GM19043 (cell line): ENCODE measurements around the gene PPIAL4G.
"Not testable (repeated sequence)": the region's sequence is repeated elsewhere in the genome, so short reads cannot be mapped to it uniquely, and the experiment has no call there.

Experiments used
- ATAC-seq: cut with Tn5 transposase; IDR thresholded peaks from one replicate; pipeline ENCODE4 v1.9.1; 2021; ENCODE audit warnings: low read depth; ENCODE audit not compliant: unreplicated experiment

The PPIAL4G gene

GRCh38 chr1:148483029-148483428 lies at the start of gene PPIAL4G:
PPIAL4G (minus strand) TSS chr1:148483302; CDS start chr1:148483252, 50 bp downstream.
- ATAC-seq = not testable (repeated sequence)

- not testable (repeated sequence) for ATAC-seq
These were observed 49.1 kb upstream of the PPIAL4G start for GRCh38 chr1:148532158-148532557.

GRCh38 chr1:148529101-148529567 lies 46.0 kb upstream of the PPIAL4G start:
- not testable (repeated sequence) for ATAC-seq

- not testable (repeated sequence) for ATAC-seq
These were observed 45.5 kb upstream of the PPIAL4G start for GRCh38 chr1:148528591-148528990.

- not testable (repeated sequence) for ATAC-seq
These were observed 43.5 kb upstream of the PPIAL4G start for GRCh38 chr1:148526587-148526986.

GRCh38 chr1:148523205-148524144 lies 40.4 kb upstream of the PPIAL4G start:
- not testable (repeated sequence) for ATAC-seq

GRCh38 chr1:148522561-148523204 lies 39.6 kb upstream of the PPIAL4G start:
- ATAC-seq = peak; percentile 79

- ATAC-seq = peak; percentile 49
These were observed 39.0 kb upstream of the PPIAL4G start for GRCh38 chr1:148522072-148522471.

- not testable (repeated sequence) for ATAC-seq
These were observed 31.2 kb upstream of the PPIAL4G start for GRCh38 chr1:148514310-148514709.

- ATAC-seq = not testable (repeated sequence)
These were observed 29.6 kb upstream of the PPIAL4G start for GRCh38 chr1:148512571-148513184.

- not testable (repeated sequence) for ATAC-seq
These were observed 10.8 kb upstream of the PPIAL4G start for GRCh38 chr1:148493933-148494332.

- ATAC-seq = not testable (repeated sequence)
These were observed 2.0 kb downstream of the PPIAL4G start for GRCh38 chr1:148481134-148481533.

GRCh38 chr1:148459694-148460093 lies 23.4 kb downstream of the PPIAL4G start:
- ATAC-seq = not testable (repeated sequence)

- not testable (repeated sequence) for ATAC-seq
These were observed 24.1 kb downstream of the PPIAL4G start for GRCh38 chr1:148458901-148459581.

- ATAC-seq = not testable (repeated sequence)
These were observed 24.7 kb downstream of the PPIAL4G start for GRCh38 chr1:148458398-148458797.

- ATAC-seq = not testable (repeated sequence)
These were observed 30.3 kb downstream of the PPIAL4G start for GRCh38 chr1:148452845-148453244.

- ATAC-seq = not testable (repeated sequence)
These were observed 43.3 kb downstream of the PPIAL4G start for GRCh38 chr1:148439654-148440325.

GRCh38 chr1:148435406-148435805 lies 47.7 kb downstream of the PPIAL4G start:
- no peak for ATAC-seq

GRCh38 chr1:148434832-148435231 lies 48.3 kb downstream of the PPIAL4G start:
- ATAC-seq = no peak

- ATAC-seq = not testable (repeated sequence)
These were observed 50.2 kb downstream of the PPIAL4G start for GRCh38 chr1:148432916-148433317.
